WTC11 (cell line): Measurements from ENCODE around the gene CD40. TPM values are rescaled to one million over a fixed set of nuclear protein-coding genes. Genes with fewer than 3 reads are reported as not detected.
A peak's percentile ranks its signal among the peaks of the same experiment; 100 is the strongest.

ENCODE experiments used
- ATAC-seq: fragments of 200-7000 bp; cut with Tn5 transposase; 2 replicates; pipeline ENCODE4 v1.10.0; 2021; ENCODE audit warnings: mild to moderate bottlenecking, moderate library complexity
- CTCF ChIA-PET: fragments of 300-600 bp; sonication (Branson Sonifier 250); formaldehyde crosslinking; loops from one replicate; lab custom pipeline; 2021; ENCODE audit warnings: antibody characterized with exemption; lab: Charles Lee
- POLR2A ChIA-PET: fragments of 350-600 bp; sonication (Branson Sonifier 250); formaldehyde crosslinking; loops from one replicate; lab custom pipeline; 2021; ENCODE audit warnings: antibody characterized with exemption; lab: Charles Lee
- DNase-seq: peaks from one replicate; pipeline ENCODE4 v3.0.0; 2021; ENCODE audit warnings: low spot score
- H3K27ac Mint-ChIP-seq: 2 replicates; pipeline ENCODE4 v1.8.0; 2021; ENCODE audit warnings: mixed read lengths
- H3K27me3 Mint-ChIP-seq: 2 replicates; pipeline ENCODE4 v1.8.0; 2021; ENCODE audit warnings: low read depth, mild to moderate bottlenecking, moderate library complexity, mixed read lengths
- H3K36me3 Mint-ChIP-seq: 2 replicates; pipeline ENCODE4 v1.8.0; 2021; ENCODE audit warnings: mixed read lengths
- H3K4me1 Mint-ChIP-seq: 2 replicates; pipeline ENCODE4 v1.8.0; 2022; ENCODE audit warnings: mixed read lengths
- H3K4me3 Mint-ChIP-seq: 2 replicates; pipeline ENCODE4 v1.8.0; 2021; ENCODE audit warnings: mild to moderate bottlenecking, moderate library complexity, mixed read lengths
- H3K9me3 Mint-ChIP-seq: 2 replicates; pipeline ENCODE4 v1.8.0; 2021; ENCODE audit warnings: mixed read lengths
- ESRRA ChIP-seq: sonication (generic); formaldehyde crosslinking; IDR thresholded peaks from 2 replicates; pipeline ENCODE4 v1.8.1; 2022; ENCODE audit warnings: mild to moderate bottlenecking, missing genetic modification reagents, borderline replicate concordance
- FOXJ3 ChIP-seq: sonication (generic); formaldehyde crosslinking; IDR thresholded peaks from 2 replicates; pipeline ENCODE4 v1.9.0; 2021; ENCODE audit warnings: missing genetic modification reagents, mild to moderate bottlenecking, borderline replicate concordance
- NR3C1 ChIP-seq: sonication (generic); formaldehyde crosslinking; conservative IDR thresholded peaks from 2 replicates; pipeline ENCODE4 v1.8.1; 2023; ENCODE audit warnings: low read depth, mild to moderate bottlenecking, missing genetic modification reagents
- RELA ChIP-seq: sonication (generic); formaldehyde crosslinking; IDR thresholded peaks from 2 replicates; pipeline ENCODE4 v1.8.1; 2022; ENCODE audit warnings: missing genetic modification reagents, mild to moderate bottlenecking, borderline replicate concordance
- SOX15 ChIP-seq: fragments of 250-450 bp; sonication (Bioruptor Pico); IDR thresholded peaks from 2 replicates; pipeline ENCODE4 v1.9.0; 2021; ENCODE audit warnings: mild to moderate bottlenecking
- ZNF423 ChIP-seq: fragments of 250-450 bp; sonication (Bioruptor Pico); IDR thresholded peaks from 2 replicates; pipeline ENCODE4 v2.1.2; 2022; ENCODE audit warnings: mild to moderate bottlenecking, moderate library complexity
- total RNA-seq: library from RNA; stranded (reverse); gene quantifications from 3 replicates; pipeline ENCODE4 v1.2.3, GENCODE V29; 2021
- TF ChIP-seq, protein P1 (sequence below): sonication (generic); formaldehyde crosslinking; IDR thresholded peaks from 2 replicates; pipeline ENCODE4 v1.8.1; 2022; ENCODE audit warnings: low read depth, mild to moderate bottlenecking, moderate library complexity, missing genetic modification reagents, borderline replicate concordance
- TF ChIP-seq, protein P2 (sequence below): sonication (generic); formaldehyde crosslinking; IDR thresholded peaks from 2 replicates; pipeline ENCODE4 v1.8.0; 2023; ENCODE audit warnings: missing genetic modification reagents, mild to moderate bottlenecking, borderline replicate concordance
- TF ChIP-seq, protein P3 (sequence below): sonication (generic); formaldehyde crosslinking; IDR thresholded peaks from 2 replicates; pipeline ENCODE4 v1.8.1; 2023; ENCODE audit warnings: mild to moderate bottlenecking, missing genetic modification reagents, moderate library complexity
- TF ChIP-seq, protein P4 (sequence below): sonication (generic); formaldehyde crosslinking; IDR thresholded peaks from 2 replicates; pipeline ENCODE4 v1.8.1; 2023; ENCODE audit warnings: mild to moderate bottlenecking, missing genetic modification reagents, moderate library complexity
- TF ChIP-seq, protein P5 (sequence below): fragments of 200-600 bp; IDR thresholded peaks from 2 replicates; pipeline ENCODE4 v1.8.0; 2022; ENCODE audit warnings: antibody characterized with exemption

The CD40 gene
- total RNA-seq, 1 experiment from 2014 or later, result 14.8 TPM

DNA sequence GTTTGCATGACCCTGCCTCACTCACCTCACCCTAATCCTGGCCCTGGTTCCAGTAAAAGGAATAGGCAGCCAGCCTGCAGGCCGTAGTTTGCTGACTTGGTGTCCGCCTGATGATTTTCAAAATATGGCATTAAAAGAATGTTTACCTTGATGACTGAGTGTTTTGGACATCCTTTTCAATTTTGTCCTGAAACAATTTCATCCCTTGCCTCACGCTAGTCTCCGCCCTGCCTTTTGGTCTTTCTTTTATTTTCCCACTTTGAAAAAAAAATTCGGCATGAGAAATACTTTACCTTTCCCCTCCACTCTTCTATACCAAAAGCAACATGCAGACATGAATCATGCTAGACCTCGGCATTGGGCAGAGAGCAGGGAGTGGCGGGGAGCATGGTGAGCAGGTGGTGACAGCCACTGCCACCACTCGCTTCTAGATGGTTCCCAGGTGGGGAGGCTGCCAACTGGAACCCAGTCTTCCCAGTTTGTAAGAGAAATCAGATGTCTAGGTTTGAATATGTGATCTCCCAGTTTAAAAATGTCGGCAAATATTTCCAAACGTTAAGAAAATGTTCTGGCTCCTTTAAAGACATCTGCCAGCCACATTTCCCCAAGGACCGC, 9.4 kb downstream of the CD40 start (continued):
- TF ChIP-seq, protein P1, sequence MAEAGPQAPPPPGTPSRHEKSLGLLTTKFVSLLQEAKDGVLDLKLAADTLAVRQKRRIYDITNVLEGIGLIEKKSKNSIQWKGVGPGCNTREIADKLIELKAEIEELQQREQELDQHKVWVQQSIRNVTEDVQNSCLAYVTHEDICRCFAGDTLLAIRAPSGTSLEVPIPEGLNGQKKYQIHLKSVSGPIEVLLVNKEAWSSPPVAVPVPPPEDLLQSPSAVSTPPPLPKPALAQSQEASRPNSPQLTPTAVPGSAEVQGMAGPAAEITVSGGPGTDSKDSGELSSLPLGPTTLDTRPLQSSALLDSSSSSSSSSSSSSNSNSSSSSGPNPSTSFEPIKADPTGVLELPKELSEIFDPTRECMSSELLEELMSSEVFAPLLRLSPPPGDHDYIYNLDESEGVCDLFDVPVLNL (CRISPR knock-in tag), result no peak
- no peak for TF ChIP-seq ZNF423 (CRISPR knock-in tag)
- no peak for TF ChIP-seq ESRRA (CRISPR knock-in tag)
- TF ChIP-seq, protein P2, sequence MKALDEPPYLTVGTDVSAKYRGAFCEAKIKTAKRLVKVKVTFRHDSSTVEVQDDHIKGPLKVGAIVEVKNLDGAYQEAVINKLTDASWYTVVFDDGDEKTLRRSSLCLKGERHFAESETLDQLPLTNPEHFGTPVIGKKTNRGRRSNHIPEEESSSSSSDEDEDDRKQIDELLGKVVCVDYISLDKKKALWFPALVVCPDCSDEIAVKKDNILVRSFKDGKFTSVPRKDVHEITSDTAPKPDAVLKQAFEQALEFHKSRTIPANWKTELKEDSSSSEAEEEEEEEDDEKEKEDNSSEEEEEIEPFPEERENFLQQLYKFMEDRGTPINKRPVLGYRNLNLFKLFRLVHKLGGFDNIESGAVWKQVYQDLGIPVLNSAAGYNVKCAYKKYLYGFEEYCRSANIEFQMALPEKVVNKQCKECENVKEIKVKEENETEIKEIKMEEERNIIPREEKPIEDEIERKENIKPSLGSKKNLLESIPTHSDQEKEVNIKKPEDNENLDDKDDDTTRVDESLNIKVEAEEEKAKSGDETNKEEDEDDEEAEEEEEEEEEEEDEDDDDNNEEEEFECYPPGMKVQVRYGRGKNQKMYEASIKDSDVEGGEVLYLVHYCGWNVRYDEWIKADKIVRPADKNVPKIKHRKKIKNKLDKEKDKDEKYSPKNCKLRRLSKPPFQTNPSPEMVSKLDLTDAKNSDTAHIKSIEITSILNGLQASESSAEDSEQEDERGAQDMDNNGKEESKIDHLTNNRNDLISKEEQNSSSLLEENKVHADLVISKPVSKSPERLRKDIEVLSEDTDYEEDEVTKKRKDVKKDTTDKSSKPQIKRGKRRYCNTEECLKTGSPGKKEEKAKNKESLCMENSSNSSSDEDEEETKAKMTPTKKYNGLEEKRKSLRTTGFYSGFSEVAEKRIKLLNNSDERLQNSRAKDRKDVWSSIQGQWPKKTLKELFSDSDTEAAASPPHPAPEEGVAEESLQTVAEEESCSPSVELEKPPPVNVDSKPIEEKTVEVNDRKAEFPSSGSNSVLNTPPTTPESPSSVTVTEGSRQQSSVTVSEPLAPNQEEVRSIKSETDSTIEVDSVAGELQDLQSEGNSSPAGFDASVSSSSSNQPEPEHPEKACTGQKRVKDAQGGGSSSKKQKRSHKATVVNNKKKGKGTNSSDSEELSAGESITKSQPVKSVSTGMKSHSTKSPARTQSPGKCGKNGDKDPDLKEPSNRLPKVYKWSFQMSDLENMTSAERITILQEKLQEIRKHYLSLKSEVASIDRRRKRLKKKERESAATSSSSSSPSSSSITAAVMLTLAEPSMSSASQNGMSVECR, result no peak
- TF ChIP-seq NR3C1, result no peak
- TF ChIP-seq SOX15 (CRISPR knock-in tag), result no peak
- TF ChIP-seq RELA (CRISPR knock-in tag), result no peak
- TF ChIP-seq, protein P3, sequence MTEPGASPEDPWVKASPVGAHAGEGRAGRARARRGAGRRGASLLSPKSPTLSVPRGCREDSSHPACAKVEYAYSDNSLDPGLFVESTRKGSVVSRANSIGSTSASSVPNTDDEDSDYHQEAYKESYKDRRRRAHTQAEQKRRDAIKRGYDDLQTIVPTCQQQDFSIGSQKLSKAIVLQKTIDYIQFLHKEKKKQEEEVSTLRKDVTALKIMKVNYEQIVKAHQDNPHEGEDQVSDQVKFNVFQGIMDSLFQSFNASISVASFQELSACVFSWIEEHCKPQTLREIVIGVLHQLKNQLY (CRISPR knock-in tag), result no peak
- no peak for TF ChIP-seq FOXJ3 (CRISPR knock-in tag)

DNA sequence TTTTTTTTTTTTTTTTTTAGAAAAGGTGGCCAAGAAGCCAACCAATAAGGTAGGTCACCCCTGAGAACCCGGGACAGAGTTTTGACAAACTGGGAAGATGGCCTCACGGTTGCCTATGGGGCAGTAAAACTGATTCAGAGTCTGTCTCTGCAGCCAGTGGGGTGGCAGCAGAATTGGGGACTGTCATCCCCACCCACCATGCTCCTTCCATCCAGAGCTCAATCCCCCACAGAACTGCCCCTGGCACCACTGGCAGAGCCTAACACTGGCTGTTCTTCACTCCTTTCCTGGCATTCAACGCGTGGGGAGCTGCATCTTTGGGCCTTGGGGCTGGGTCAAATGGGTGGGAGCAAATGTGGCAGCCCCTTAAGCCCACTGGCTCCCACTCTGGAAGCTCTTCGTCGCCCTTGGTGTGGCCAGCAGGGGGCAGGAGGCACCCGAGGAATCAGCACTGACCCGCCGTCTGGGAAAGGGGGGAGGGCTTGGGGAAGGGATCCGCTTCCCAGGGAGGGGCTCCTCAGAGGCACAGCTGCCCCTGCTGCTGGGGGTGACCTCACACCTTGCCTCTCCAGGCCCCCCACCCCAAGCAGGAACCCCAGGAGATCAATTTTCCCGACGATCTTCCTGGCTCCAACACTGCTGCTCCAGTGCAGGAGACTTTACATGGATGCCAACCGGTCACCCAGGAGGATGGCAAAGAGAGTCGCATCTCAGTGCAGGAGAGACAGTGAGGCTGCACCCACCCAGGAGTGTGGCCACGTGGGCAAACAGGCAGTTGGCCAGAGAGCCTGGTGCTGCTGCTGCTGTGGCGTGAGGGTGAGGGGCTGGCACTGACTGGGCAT, 10.4 kb downstream of the CD40 start:
- POLR2A ChIA-PET, result no interaction called here
- TF ChIP-seq, protein P4, sequence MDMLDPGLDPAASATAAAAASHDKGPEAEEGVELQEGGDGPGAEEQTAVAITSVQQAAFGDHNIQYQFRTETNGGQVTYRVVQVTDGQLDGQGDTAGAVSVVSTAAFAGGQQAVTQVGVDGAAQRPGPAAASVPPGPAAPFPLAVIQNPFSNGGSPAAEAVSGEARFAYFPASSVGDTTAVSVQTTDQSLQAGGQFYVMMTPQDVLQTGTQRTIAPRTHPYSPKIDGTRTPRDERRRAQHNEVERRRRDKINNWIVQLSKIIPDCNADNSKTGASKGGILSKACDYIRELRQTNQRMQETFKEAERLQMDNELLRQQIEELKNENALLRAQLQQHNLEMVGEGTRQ (CRISPR knock-in tag), result no peak
- TF ChIP-seq, protein P5, sequence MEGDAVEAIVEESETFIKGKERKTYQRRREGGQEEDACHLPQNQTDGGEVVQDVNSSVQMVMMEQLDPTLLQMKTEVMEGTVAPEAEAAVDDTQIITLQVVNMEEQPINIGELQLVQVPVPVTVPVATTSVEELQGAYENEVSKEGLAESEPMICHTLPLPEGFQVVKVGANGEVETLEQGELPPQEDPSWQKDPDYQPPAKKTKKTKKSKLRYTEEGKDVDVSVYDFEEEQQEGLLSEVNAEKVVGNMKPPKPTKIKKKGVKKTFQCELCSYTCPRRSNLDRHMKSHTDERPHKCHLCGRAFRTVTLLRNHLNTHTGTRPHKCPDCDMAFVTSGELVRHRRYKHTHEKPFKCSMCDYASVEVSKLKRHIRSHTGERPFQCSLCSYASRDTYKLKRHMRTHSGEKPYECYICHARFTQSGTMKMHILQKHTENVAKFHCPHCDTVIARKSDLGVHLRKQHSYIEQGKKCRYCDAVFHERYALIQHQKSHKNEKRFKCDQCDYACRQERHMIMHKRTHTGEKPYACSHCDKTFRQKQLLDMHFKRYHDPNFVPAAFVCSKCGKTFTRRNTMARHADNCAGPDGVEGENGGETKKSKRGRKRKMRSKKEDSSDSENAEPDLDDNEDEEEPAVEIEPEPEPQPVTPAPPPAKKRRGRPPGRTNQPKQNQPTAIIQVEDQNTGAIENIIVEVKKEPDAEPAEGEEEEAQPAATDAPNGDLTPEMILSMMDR, result peak; percentile 58
- TF ChIP-seq, all 79 proteins: peak for 1
- Mint-ChIP-seq H3K27ac (no peak overlapping the region), H3K4me3 (no peak overlapping the region), H3K4me1 (peaks cover 6% of the 10 kb centered on the region), H3K9me3 (no peaks in the 10 kb centered on the region), H3K36me3 (peaks cover 12% of the 10 kb centered on the region), H3K27me3 (peaks cover 17% of the 10 kb centered on the region)
- DNase-seq (peak; percentile 71), ATAC-seq (peak; percentile 62)
- CTCF ChIA-PET, result interaction anchor here (0.5 to 7.9 kb wide), 68 partner anchors 10 to 755 kb away, joined by 3 to 118 read pairs (median 5); partner anchors contain the start of genes CD40, ELMO2 and SLC12A5
